PC-3 (cell line): ENCODE results near the gene MID1. TPM values are rescaled to one million over a fixed set of nuclear protein-coding genes. Genes with fewer than 3 reads are reported as not detected.

Experiments
- ATAC-seq: fragments of 200-7000 bp; cut with Tn5 transposase; 2 replicates; pipeline ENCODE4 v1.9.1; 2020; ENCODE audit warnings: mild to moderate bottlenecking, moderate library complexity
- BruUV-seq: library from RNA; stranded (reverse); fragments of 400-500 nt; replicated peaks from 2 replicates; lab custom pipeline; 2021; lab: Mats Ljungman, UMichigan
- CTCF ChIA-PET: fragments of 300-600 bp; sonication (Branson Sonifier 250); formaldehyde crosslinking; loops from one replicate; lab custom pipeline; 2022; ENCODE audit warnings: antibody characterized with exemption; lab: Charles Lee
- POLR2A ChIA-PET: fragments of 300-600 bp; sonication (Branson Sonifier 250); formaldehyde crosslinking; loops from one replicate; lab custom pipeline; 2022; ENCODE audit warnings: antibody characterized with exemption; ENCODE audit not compliant: unreplicated experiment; lab: Charles Lee
- DNase-seq: peaks from one replicate; pipeline ENCODE4 v3.0.0-alpha.2; 2015
- H2AFZ ChIP-seq: fragments of 300-600 bp; sonication (generic); 2 replicates; pipeline ENCODE4 v1.6.0; 2016; ENCODE audit warnings: antibody characterized with exemption, low read length
- H3F3A ChIP-seq: fragments of 300-600 bp; sonication (generic); one replicate; pipeline ENCODE4 v1.6.0; 2017; ENCODE audit warnings: antibody characterized with exemption, low read length, control low read depth, mild to moderate bottlenecking; ENCODE audit not compliant: unreplicated experiment
- H3K27ac ChIP-seq: fragments of 300-600 bp; sonication (generic); 2 replicates; pipeline ENCODE4 v1.5.1; 2016; ENCODE audit warnings: mild to moderate bottlenecking, low read length
- H3K27me3 ChIP-seq: fragments of 300-600 bp; sonication (generic); 2 replicates; pipeline ENCODE4 v1.6.1; 2016; ENCODE audit warnings: low read length, mixed read lengths
- H3K36me3 ChIP-seq: fragments of 300-600 bp; sonication (generic); 2 replicates; pipeline ENCODE4 v1.6.1; 2016; ENCODE audit warnings: low read depth, mixed run types, low read length, mixed read lengths
- H3K4me1 ChIP-seq: fragments of 300-600 bp; sonication (generic); 2 replicates; pipeline ENCODE4 v1.5.1; 2016; ENCODE audit warnings: low read length; ENCODE audit not compliant: insufficient read depth
- H3K4me2 ChIP-seq: fragments of 300-600 bp; sonication (generic); 2 replicates; pipeline ENCODE4 v1.6.0; 2016; ENCODE audit warnings: low read length
- H3K4me3 ChIP-seq: fragments of 300-600 bp; sonication (generic); 2 replicates; pipeline ENCODE4 v1.5.1; 2016; ENCODE audit warnings: mild to moderate bottlenecking, low read length, mixed read lengths
- H3K79me2 ChIP-seq: fragments of 300-600 bp; sonication (generic); 2 replicates; pipeline ENCODE4 v1.6.1; 2017; ENCODE audit warnings: low read length, mixed read lengths
- H3K9ac ChIP-seq: fragments of 300-600 bp; sonication (generic); 2 replicates; pipeline ENCODE4 v1.6.0; 2016; ENCODE audit warnings: mild to moderate bottlenecking, low read length
- H3K9me2 ChIP-seq: fragments of 300-600 bp; sonication (generic); replicated peaks from 2 replicates; pipeline ENCODE4 v1.6.1; 2016; ENCODE audit warnings: mixed run types, low read length, mixed read lengths
- H3K9me3 ChIP-seq: fragments of 300-600 bp; sonication (generic); 2 replicates; pipeline ENCODE4 v1.6.1; 2016; ENCODE audit warnings: low read length, mixed read lengths
- H4K20me1 ChIP-seq: fragments of 300-600 bp; sonication (generic); 2 replicates; pipeline ENCODE4 v1.6.1; 2016; ENCODE audit warnings: low read length, mixed read lengths
- CTCF ChIP-seq: fragments of 300-600 bp; sonication (generic); conservative IDR thresholded peaks from 2 replicates; pipeline ENCODE4 v1.5.1; 2017; ENCODE audit warnings: antibody characterized with exemption, low read depth, mild to moderate bottlenecking, low read length
- EZH2 ChIP-seq: fragments of 300-600 bp; sonication (generic); IDR thresholded peaks from one replicate; pipeline ENCODE4 v1.6.1; 2017; ENCODE audit warnings: antibody characterized with exemption, mild to moderate bottlenecking, low read length; ENCODE audit not compliant: unreplicated experiment
- EZH2phosphoT487 ChIP-seq: fragments of 300-600 bp; sonication (generic); IDR thresholded peaks from 2 replicates; pipeline ENCODE4 v1.6.1; 2018; ENCODE audit warnings: mild to moderate bottlenecking, antibody characterized with exemption, low read length, borderline replicate concordance
- intact Hi-C: fragments of 100-400 bp; cut with micrococcal nuclease; formaldehyde crosslinking; loops from 2 replicates; pipeline ENCODE4 v1.9.0; 2023
- total RNA-seq: library from RNA; depleted of rRNA; stranded (reverse); fragments of >200 nt; gene quantifications from 2 replicates; pipeline ENCODE4 v1.2.3, GENCODE V29; 2014

The MID1 gene
- total RNA-seq, 1 experiment from 2014 or later: 21.9 TPM

GRCh38 chrX:10564484-10564883, 55.9 kb downstream of the MID1 start:
- Histone ChIP-seq H3K4me2 (no peak overlapping the region), H3F3A (no peaks in the 10 kb centered on the region), H3K27me3 (no peaks in the 10 kb centered on the region), H3K9ac (no peak overlapping the region), H3K36me3 (peaks cover 10% of the 10 kb centered on the region; the same call in 1 of the 2 replicates), H3K9me2 (no peaks in the 10 kb centered on the region), H2AFZ (no peak overlapping the region), H3K4me1 (no peaks in the 10 kb centered on the region), H3K27ac (no peak overlapping the region), H3K4me3 (no peak overlapping the region), H3K79me2 (peaks cover 53% of the 10 kb centered on the region), H4K20me1 (no peaks in the 10 kb centered on the region), H3K9me3 (no peaks in the 10 kb centered on the region)
- intact Hi-C loops: loop anchor here (2.0 kb wide), 1 partner anchor 16 kb away; no protein-coding TSS in a partner anchor
- ATAC-seq (no peak; the same call in none of the 2 replicates), DNase-seq (no peak)
- CTCF ChIA-PET: interaction anchor here (0.6 kb wide), 1 partner anchor 39 kb away, joined by 7 read pairs; no protein-coding TSS in a partner anchor
- POLR2A ChIA-PET: no interaction called here
- no TSS peak for BruUV-seq
- TF ChIP-seq CTCF: no peak
- no peak for TF ChIP-seq EZH2
- no peak for TF ChIP-seq EZH2phosphoT487

- DNase-seq (no peak), ATAC-seq (no peak)
- Histone ChIP-seq H3K4me3 (no peak overlapping the region), H3K9me2 (no peaks in the 10 kb centered on the region), H3K9ac (no peak overlapping the region), H3K4me1 (no peaks in the 10 kb centered on the region), H3F3A (no peaks in the 10 kb centered on the region), H4K20me1 (no peaks in the 10 kb centered on the region), H3K27me3 (no peaks in the 10 kb centered on the region), H3K9me3 (no peaks in the 10 kb centered on the region), H3K36me3 (no peaks in the 10 kb centered on the region), H3K4me2 (no peak overlapping the region), H3K79me2 (peaks cover 67% of the 10 kb centered on the region), H3K27ac (no peak overlapping the region), H2AFZ (no peak overlapping the region)
- no TSS peak for BruUV-seq
- intact Hi-C loops: no loop called here
- ChIA-PET CTCF (no interaction called here), POLR2A (no interaction called here)
- TF ChIP-seq EZH2phosphoT487 (no peak), EZH2 (no peak), CTCF (no peak)
Measured at GRCh38 chrX:10557166-10557565, 63.2 kb downstream of the MID1 start.

GRCh38 chrX:10556405-10556804, 64.0 kb downstream of the MID1 start:
- BruUV-seq: no TSS peak
- Histone ChIP-seq H3K9me2 (no peaks in the 10 kb centered on the region), H3K27ac (no peak overlapping the region), H2AFZ (no peak overlapping the region), H3K27me3 (no peaks in the 10 kb centered on the region), H3F3A (no peaks in the 10 kb centered on the region), H3K36me3 (no peaks in the 10 kb centered on the region), H3K79me2 (peaks cover 62% of the 10 kb centered on the region), H4K20me1 (no peaks in the 10 kb centered on the region), H3K9ac (no peak overlapping the region), H3K9me3 (no peaks in the 10 kb centered on the region), H3K4me2 (no peak overlapping the region), H3K4me3 (no peak overlapping the region), H3K4me1 (no peaks in the 10 kb centered on the region)
- DNase-seq (no peak), ATAC-seq (no peak)
- intact Hi-C loops: no loop called here
- TF ChIP-seq CTCF (no peak), EZH2phosphoT487 (no peak), EZH2 (no peak)
- ChIA-PET CTCF (no interaction called here), POLR2A (interaction anchor here (0.7 kb wide), 1 partner anchor 109 kb away, joined by 7 read pairs; no protein-coding TSS in a partner anchor)
